ENCODE measurements around the gene TIFAB. TPM values are rescaled to one million over a fixed set of nuclear protein-coding genes. Genes with fewer than 3 reads are reported as not detected.

The TIFAB gene
- total RNA-seq, 1 donor, result not detected

GRCh38 chr5:135451581-135452320 is 400 bp downstream of the TIFAB start:
- Histone ChIP-seq H3K36me3 (ENCODE audit: insufficient read depth, low read length) (no peaks in the 10 kb centered on the region), H3K27me3 (ENCODE audit: insufficient read depth, low read length) (peaks cover 17% of the 10 kb centered on the region), H3K4me2 (ENCODE audit: insufficient read depth, low read length) (no peak overlapping the region), H3K4me3 (ENCODE audit: insufficient read depth, low read length) (no peak overlapping the region), H4K20me1 (ENCODE audit: insufficient read depth, low read length) (no peaks in the 10 kb centered on the region), H3K27ac (ENCODE audit: low read depth, low read length) (no peak overlapping the region), H2AFZ (ENCODE audit: low read length) (no peak overlapping the region), H3K9me3 (ENCODE audit: low read depth, low read length) (peaks cover 2% of the 10 kb centered on the region), H3K4me1 (ENCODE audit: insufficient read depth, low read length) (peaks cover 19% of the 10 kb centered on the region), H3K79me2 (ENCODE audit: insufficient read depth, low read length) (no peaks in the 10 kb centered on the region)
- TF ChIP-seq CTCF (IDR thresholded peaks at IDR 0.05; ENCODE audit: extremely low read depth, low read depth, low read length), result no peak
- no peak for DNase-seq (ENCODE audit: insufficient read length, low spot score, missing footprints)

- Histone ChIP-seq H3K9me3 (ENCODE audit: low read depth, low read length) (peaks cover 2% of the 10 kb centered on the region), H3K4me1 (ENCODE audit: insufficient read depth, low read length) (peaks cover 11% of the 10 kb centered on the region), H3K27me3 (ENCODE audit: insufficient read depth, low read length) (peaks cover 17% of the 10 kb centered on the region), H3K4me3 (ENCODE audit: insufficient read depth, low read length) (no peak overlapping the region), H3K36me3 (ENCODE audit: insufficient read depth, low read length) (no peaks in the 10 kb centered on the region), H3K79me2 (ENCODE audit: insufficient read depth, low read length) (no peaks in the 10 kb centered on the region), H4K20me1 (ENCODE audit: insufficient read depth, low read length) (no peaks in the 10 kb centered on the region), H3K27ac (ENCODE audit: low read depth, low read length) (no peak overlapping the region), H2AFZ (ENCODE audit: low read length) (no peak overlapping the region), H3K4me2 (ENCODE audit: insufficient read depth, low read length) (no peak overlapping the region)
- no peak for DNase-seq (ENCODE audit: insufficient read length, low spot score, missing footprints)
- TF ChIP-seq CTCF (IDR thresholded peaks at IDR 0.05; ENCODE audit: extremely low read depth, low read depth, low read length), result no peak
Measured at GRCh38 chr5:135450952-135451351, 1.2 kb downstream of the TIFAB start.

- Histone ChIP-seq H3K79me2 (ENCODE audit: insufficient read depth, low read length) (no peaks in the 10 kb centered on the region), H3K36me3 (ENCODE audit: insufficient read depth, low read length) (no peaks in the 10 kb centered on the region), H3K4me1 (ENCODE audit: insufficient read depth, low read length) (peaks cover 6% of the 10 kb centered on the region), H3K4me3 (ENCODE audit: insufficient read depth, low read length) (no peak overlapping the region), H2AFZ (ENCODE audit: low read length) (no peak overlapping the region), H3K27me3 (ENCODE audit: insufficient read depth, low read length) (peaks cover 17% of the 10 kb centered on the region), H3K27ac (ENCODE audit: low read depth, low read length) (no peak overlapping the region), H4K20me1 (ENCODE audit: insufficient read depth, low read length) (no peaks in the 10 kb centered on the region), H3K9me3 (ENCODE audit: low read depth, low read length) (peaks cover 2% of the 10 kb centered on the region), H3K4me2 (ENCODE audit: insufficient read depth, low read length) (no peak overlapping the region)
- DNase-seq (ENCODE audit: insufficient read length, low spot score, missing footprints), result no peak
- no peak for TF ChIP-seq CTCF (IDR thresholded peaks at IDR 0.05; ENCODE audit: extremely low read depth, low read depth, low read length)
Measured at GRCh38 chr5:135450336-135450735, 1.8 kb downstream of the TIFAB start.

GRCh38 chr5:135449644-135450043 is 2.5 kb downstream of the TIFAB start:
- no peak for DNase-seq (ENCODE audit: insufficient read length, low spot score, missing footprints)
- no peak for TF ChIP-seq CTCF (IDR thresholded peaks at IDR 0.05; ENCODE audit: extremely low read depth, low read depth, low read length)
- Histone ChIP-seq H3K27ac (ENCODE audit: low read depth, low read length) (no peak overlapping the region), H3K9me3 (ENCODE audit: low read depth, low read length) (peaks cover 2% of the 10 kb centered on the region), H3K4me1 (ENCODE audit: insufficient read depth, low read length) (peaks cover 6% of the 10 kb centered on the region), H3K4me3 (ENCODE audit: insufficient read depth, low read length) (no peak overlapping the region), H2AFZ (ENCODE audit: low read length) (no peak overlapping the region), H3K36me3 (ENCODE audit: insufficient read depth, low read length) (no peaks in the 10 kb centered on the region), H3K27me3 (ENCODE audit: insufficient read depth, low read length) (peaks cover 17% of the 10 kb centered on the region), H3K79me2 (ENCODE audit: insufficient read depth, low read length) (no peaks in the 10 kb centered on the region), H3K4me2 (ENCODE audit: insufficient read depth, low read length) (no peak overlapping the region), H4K20me1 (ENCODE audit: insufficient read depth, low read length) (no peaks in the 10 kb centered on the region)
